Measurements from ENCODE around the gene RAMP3.

- TF ChIP-seq CTCF (IDR thresholded peaks at IDR 0.05) (no peak), POLR2AphosphoS5 (IDR thresholded peaks at IDR 0.05; ENCODE audit: insufficient read depth in 1 of 2, low read depth in 1 of 2) (no peak)
Measured at GRCh38 chr7:45230611-45231165, 73.1 kb downstream of the RAMP3 start.

Data from vagina (tissue), 2 donors.